Measurements from ENCODE around the gene SPEM3. TPM values are rescaled to one million over a fixed set of nuclear protein-coding genes. Genes with fewer than 3 reads are reported as not detected.

SPEM3 gene
- total and polyA plus RNA-seq, 2 of the 13 experiments (the other 11 are each of a cell fraction or from before 2014, with no cell fraction given) = not detected

- TF ChIP-seq MED8 (CRISPR knock-in tag; IDR thresholded peaks at IDR 0.05; ENCODE audit: insufficient replicate concordance) (peak; percentile 46), ZNF501 (CRISPR knock-in tag; IDR thresholded peaks at IDR 0.05) (no peak), FOXO4 (CRISPR knock-in tag; conservative IDR thresholded peaks at IDR 0.05) (peak; percentile 95; the same call in 1 of the 2 replicates), ZZZ3 (CRISPR knock-in tag; IDR thresholded peaks at IDR 0.05; ENCODE audit: borderline replicate concordance) (0 out of 2 replicates have a peak, but pooled peaks have one; percentile 30), ZNF687 (CRISPR knock-in tag; IDR thresholded peaks at IDR 0.05) (peak; percentile 75), ZFY (CRISPR knock-in tag; IDR thresholded peaks at IDR 0.05) (peak; percentile 69), DRAP1 (CRISPR knock-in tag; IDR thresholded peaks at IDR 0.05) (peak; percentile 85), HNF4A (CRISPR knock-in tag; IDR thresholded peaks at IDR 0.05) (no peak), ZNF580 (CRISPR knock-in tag; IDR thresholded peaks at IDR 0.05; ENCODE audit: borderline replicate concordance, low read depth) (no peak), ZFP62 (CRISPR knock-in tag; IDR thresholded peaks at IDR 0.05) (no peak), ZGPAT (CRISPR knock-in tag; IDR thresholded peaks at IDR 0.05) (peak; percentile 42; the same call in 1 of the 2 replicates), ZSCAN12 (CRISPR knock-in tag; IDR thresholded peaks at IDR 0.05) (0 out of 2 replicates have a peak, but pooled peaks have one; percentile 11), ZNF879 (CRISPR knock-in tag; IDR thresholded peaks at IDR 0.05) (0 out of 2 replicates have a peak, but pooled peaks have one; percentile 57), ZNF510 (CRISPR knock-in tag; IDR thresholded peaks at IDR 0.05; ENCODE audit: low read depth) (peak; percentile 41; the same call in 1 of the 2 replicates), PAXIP1 (CRISPR knock-in tag; conservative IDR thresholded peaks at IDR 0.05) (0 out of 2 replicates have a peak, but pooled peaks have one; percentile 18), SAP130 (CRISPR knock-in tag; IDR thresholded peaks at IDR 0.05; ENCODE audit: low read depth) (peak; percentile 43), HOXD1 (CRISPR knock-in tag; IDR thresholded peaks at IDR 0.05) (0 out of 2 replicates have a peak, but pooled peaks have one; percentile 47)
Observed at GRCh38 chr17:7380855-7381683, 47.6 kb upstream of the SPEM3 start, which contains the start of gene TNK1 (continued).

All from HepG2 (cell line).